ENCODE results near the gene CEP41.

The CEP41 gene

DNA sequence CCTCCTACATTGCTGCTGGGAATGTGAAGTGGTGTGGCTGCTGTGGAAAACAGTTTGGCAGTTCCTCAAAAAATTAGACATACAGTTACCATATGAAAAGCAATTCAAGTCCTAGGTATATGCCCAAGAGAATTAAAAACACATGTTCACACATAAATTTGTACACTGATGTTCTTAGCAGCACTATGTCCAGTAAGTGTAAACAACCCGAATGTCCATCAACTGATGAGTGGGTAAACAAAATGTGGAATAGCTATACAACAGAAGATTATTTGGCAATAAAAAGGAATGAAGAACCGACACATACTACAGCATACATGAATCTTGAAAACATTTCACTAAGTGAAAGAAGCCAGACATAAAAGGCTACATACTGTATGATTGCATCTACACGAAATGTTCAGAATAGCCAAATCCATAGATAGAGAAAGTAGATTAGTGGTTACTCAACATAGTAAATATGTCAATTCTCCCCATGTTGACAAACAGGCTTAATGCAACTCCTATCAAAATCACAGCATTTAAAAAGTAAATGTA lies 17.2 kb downstream of the CEP41 start:
- H3K27me3 ChIP-seq (ENCODE audit: control insufficient read depth, insufficient read depth, low read length) = no peaks in the 10 kb centered on the region
- no peak overlapping the region for H3K27ac ChIP-seq
- no peak overlapping the region for H3K4me3 ChIP-seq (ENCODE audit: low read depth, low read length)
- no peak overlapping the region for H3K4me2 ChIP-seq (ENCODE audit: low read length)
- no peaks in the 10 kb centered on the region for H3K9me3 ChIP-seq (ENCODE audit: control insufficient read depth, low read length)
- H3K79me2 ChIP-seq = no peaks in the 10 kb centered on the region
- no peak overlapping the region for H3K9ac ChIP-seq
- H3K4me1 ChIP-seq = no peaks in the 10 kb centered on the region
- no peaks in the 10 kb centered on the region for H3K36me3 ChIP-seq (ENCODE audit: control insufficient read depth, insufficient read depth, low read length)
- TF ChIP-seq, protein P1, sequence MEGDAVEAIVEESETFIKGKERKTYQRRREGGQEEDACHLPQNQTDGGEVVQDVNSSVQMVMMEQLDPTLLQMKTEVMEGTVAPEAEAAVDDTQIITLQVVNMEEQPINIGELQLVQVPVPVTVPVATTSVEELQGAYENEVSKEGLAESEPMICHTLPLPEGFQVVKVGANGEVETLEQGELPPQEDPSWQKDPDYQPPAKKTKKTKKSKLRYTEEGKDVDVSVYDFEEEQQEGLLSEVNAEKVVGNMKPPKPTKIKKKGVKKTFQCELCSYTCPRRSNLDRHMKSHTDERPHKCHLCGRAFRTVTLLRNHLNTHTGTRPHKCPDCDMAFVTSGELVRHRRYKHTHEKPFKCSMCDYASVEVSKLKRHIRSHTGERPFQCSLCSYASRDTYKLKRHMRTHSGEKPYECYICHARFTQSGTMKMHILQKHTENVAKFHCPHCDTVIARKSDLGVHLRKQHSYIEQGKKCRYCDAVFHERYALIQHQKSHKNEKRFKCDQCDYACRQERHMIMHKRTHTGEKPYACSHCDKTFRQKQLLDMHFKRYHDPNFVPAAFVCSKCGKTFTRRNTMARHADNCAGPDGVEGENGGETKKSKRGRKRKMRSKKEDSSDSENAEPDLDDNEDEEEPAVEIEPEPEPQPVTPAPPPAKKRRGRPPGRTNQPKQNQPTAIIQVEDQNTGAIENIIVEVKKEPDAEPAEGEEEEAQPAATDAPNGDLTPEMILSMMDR (IDR thresholded peaks at IDR 0.05) = no peak
- H2AFZ ChIP-seq = no peak overlapping the region

DNA sequence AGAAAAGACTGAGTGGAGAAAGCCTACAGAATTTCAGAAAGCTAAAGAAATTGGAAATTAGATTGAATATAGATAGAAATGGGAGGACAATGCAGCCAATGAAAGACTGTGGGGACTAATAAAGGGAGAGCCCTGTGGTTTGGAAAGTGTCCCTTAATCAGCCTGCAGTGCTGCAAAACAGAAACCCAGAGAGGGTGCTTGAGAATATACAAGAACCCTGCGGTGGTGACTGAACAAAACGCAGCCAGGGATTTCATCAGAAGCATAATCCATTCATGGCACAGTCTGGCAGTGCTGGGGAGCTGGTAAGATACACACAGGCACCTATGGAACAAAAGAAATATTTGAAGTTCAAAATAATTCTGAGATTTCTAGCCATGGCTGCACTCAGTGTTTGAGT lies 19.1 kb downstream of the CEP41 start:
- TF ChIP-seq, protein P1 (IDR thresholded peaks at IDR 0.05) = no peak

GRCh38 chr7:130420943-130421578 lies 19.8 kb downstream of the CEP41 start:
- H3K27me3 ChIP-seq (ENCODE audit: control insufficient read depth, insufficient read depth, low read length) = no peaks in the 10 kb centered on the region
- no peaks in the 10 kb centered on the region for H3K36me3 ChIP-seq (ENCODE audit: control insufficient read depth, insufficient read depth, low read length)
- TF ChIP-seq, protein P1 (IDR thresholded peaks at IDR 0.05) = no peak
- no peaks in the 10 kb centered on the region for H3K4me1 ChIP-seq
- H3K4me3 ChIP-seq (ENCODE audit: low read depth, low read length) = no peak overlapping the region
- H3K27ac ChIP-seq = no peak overlapping the region
- H3K9me3 ChIP-seq (ENCODE audit: control insufficient read depth, low read length) = no peaks in the 10 kb centered on the region
- no peak overlapping the region for H3K9ac ChIP-seq
- H3K4me2 ChIP-seq (ENCODE audit: low read length) = no peak overlapping the region
- H2AFZ ChIP-seq = no peak overlapping the region
- H3K79me2 ChIP-seq = no peaks in the 10 kb centered on the region

More for the DNA sequence above, 19.1 kb downstream of the CEP41 start:
- no peak overlapping the region for H3K4me3 ChIP-seq (ENCODE audit: low read depth, low read length)
- H3K36me3 ChIP-seq (ENCODE audit: control insufficient read depth, insufficient read depth, low read length) = no peaks in the 10 kb centered on the region
- H3K9me3 ChIP-seq (ENCODE audit: control insufficient read depth, low read length) = no peaks in the 10 kb centered on the region
- H3K9ac ChIP-seq = no peak overlapping the region
- no peaks in the 10 kb centered on the region for H3K27me3 ChIP-seq (ENCODE audit: control insufficient read depth, insufficient read depth, low read length)
- no peaks in the 10 kb centered on the region for H3K79me2 ChIP-seq
- no peak overlapping the region for H3K4me2 ChIP-seq (ENCODE audit: low read length)
- no peaks in the 10 kb centered on the region for H3K4me1 ChIP-seq
- no peak overlapping the region for H2AFZ ChIP-seq
- H3K27ac ChIP-seq = no peak overlapping the region

DNA sequence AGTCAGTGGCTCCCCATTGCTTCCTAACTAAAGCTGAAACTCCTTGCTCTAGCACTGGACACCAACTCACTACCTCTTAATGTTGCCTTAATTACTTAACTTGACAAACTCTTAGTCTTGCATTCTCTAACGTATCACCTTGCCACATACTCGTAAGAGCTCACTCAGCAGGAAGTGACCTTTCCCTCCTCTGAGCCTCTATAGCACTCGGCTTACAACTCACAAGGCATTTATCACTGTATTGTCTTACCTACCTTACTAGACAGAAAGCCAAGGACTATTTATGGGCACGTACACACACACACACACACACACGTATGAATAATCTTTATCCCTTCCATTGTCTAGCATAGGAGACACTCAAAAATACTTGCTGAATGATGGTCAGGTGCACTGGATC lies 21.2 kb downstream of the CEP41 start:
- Histone ChIP-seq H3K27ac (no peak overlapping the region), H3K4me3 (ENCODE audit: low read depth, low read length) (no peak overlapping the region), H2AFZ (no peak overlapping the region), H3K4me2 (ENCODE audit: low read length) (no peak overlapping the region), H3K4me1 (no peaks in the 10 kb centered on the region), H3K79me2 (no peaks in the 10 kb centered on the region), H3K36me3 (ENCODE audit: control insufficient read depth, insufficient read depth, low read length) (no peaks in the 10 kb centered on the region), H3K27me3 (ENCODE audit: control insufficient read depth, insufficient read depth, low read length) (no peaks in the 10 kb centered on the region), H3K9ac (no peak overlapping the region), H3K9me3 (ENCODE audit: control insufficient read depth, low read length) (no peaks in the 10 kb centered on the region)
- TF ChIP-seq, protein P1 (IDR thresholded peaks at IDR 0.05) = no peak

DNA sequence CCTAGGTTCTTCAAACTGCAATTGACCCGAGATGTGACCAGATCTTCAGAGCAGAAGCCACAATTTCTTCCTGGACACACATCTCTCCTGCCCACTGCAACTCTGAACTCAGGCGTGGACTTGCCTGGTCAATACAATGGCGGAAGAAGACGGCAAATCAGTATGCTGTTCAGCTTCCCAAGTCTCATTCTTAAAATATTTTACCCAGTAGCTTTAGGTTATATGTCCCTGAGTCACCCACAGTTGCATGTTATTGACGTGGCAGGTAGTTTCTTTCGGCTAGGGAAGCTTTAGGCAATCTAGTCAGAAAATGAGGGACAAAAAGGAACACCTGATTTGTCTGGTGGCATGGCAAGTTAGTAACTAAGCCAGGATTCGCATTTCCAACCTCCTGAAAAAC lies 22.5 kb downstream of the CEP41 start:
- Histone ChIP-seq H3K9ac (no peak overlapping the region), H3K27ac (no peak overlapping the region), H2AFZ (no peak overlapping the region), H3K79me2 (no peaks in the 10 kb centered on the region), H3K4me2 (ENCODE audit: low read length) (no peak overlapping the region), H3K4me1 (no peaks in the 10 kb centered on the region), H3K27me3 (ENCODE audit: control insufficient read depth, insufficient read depth, low read length) (no peaks in the 10 kb centered on the region), H3K9me3 (ENCODE audit: control insufficient read depth, low read length) (no peaks in the 10 kb centered on the region), H3K4me3 (ENCODE audit: low read depth, low read length) (no peak overlapping the region), H3K36me3 (ENCODE audit: control insufficient read depth, insufficient read depth, low read length) (no peaks in the 10 kb centered on the region)
- TF ChIP-seq, protein P1 (IDR thresholded peaks at IDR 0.05) = no peak
